HG03460 (cell line): Measurements from ENCODE around the gene C1S.

ENCODE experiments used
- ATAC-seq: cut with Tn5 transposase; IDR thresholded peaks from one replicate; pipeline ENCODE4 v1.9.1; 2021; ENCODE audit not compliant: unreplicated experiment

Gene C1S

DNA sequence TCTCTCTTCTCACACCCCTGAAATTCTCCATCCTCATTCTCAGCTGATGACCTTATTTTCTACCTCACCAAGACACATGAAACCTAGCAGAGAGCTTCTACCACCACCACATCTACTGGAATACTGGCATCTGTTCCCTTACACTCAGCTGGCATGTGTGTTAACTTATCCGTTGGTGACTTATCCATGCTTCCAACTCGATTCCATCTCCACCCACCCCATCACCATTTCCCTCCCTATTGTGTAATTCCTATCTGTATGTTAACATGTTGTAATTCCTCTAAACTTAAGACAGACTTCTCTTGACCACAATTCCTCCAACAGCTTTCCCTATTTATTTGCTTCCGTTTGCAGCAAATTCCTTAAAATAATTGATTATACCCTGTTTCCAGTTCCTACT, 15.4 kb downstream of the C1S start:
- ATAC-seq = no peak

DNA sequence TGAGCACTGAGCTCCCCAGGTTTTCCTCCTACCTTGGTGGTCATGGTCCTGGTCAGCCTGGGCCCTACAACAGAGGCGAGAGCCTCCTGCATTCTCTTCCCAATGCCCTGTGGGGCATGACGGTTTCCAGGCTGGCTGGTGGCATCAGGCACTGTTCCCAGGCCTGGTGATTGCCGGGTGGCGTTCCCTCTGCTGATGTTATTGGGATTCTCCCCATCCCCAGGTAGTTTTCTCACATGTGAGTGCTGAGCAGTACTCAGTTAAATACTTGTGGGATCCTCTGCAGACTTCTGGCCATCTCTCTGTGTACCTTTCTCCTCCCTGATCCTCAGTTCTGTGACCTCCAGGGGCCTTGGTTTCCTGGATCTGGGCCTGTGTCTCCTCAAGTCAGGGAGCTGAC, 16.0 kb downstream of the C1S start:
- ATAC-seq = no peak

- no peak for ATAC-seq
Observed at GRCh38 chr12:7078163-7078562, 17.6 kb downstream of the C1S start.

DNA sequence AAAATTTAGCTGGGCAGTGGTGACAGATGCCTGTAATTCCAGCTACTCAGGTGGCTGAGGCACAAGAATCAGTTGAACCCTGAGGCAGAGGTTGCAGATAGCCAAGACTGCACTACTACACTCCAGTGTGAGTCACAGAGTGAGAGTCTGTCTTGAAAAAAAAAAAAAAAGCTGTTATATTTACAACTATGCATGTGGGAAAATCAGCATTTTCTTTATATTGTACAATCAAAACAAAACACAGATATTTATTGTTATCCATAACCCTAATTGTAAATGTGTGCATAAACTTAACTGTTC, 19.3 kb downstream of the C1S start:
- no peak for ATAC-seq

DNA sequence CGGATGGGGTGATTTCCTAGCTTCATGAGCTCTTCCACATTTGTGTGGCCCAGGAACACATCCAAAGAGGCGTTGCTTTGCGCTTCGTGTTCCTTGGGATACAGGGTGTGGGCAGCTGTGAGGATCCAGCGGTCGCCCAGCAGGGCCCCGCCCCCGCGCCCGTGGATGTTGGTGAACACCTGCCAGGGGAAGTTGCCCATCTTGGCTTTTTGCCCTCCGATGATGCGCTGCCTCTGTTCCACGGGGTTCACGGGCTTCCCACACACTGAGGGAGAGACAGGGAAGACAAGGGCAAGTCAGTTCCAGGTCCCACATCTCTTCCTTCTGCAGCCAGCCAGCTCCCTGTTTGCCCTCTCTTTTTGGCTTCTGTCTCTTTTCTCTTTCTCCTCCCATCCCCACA, 20.5 kb downstream of the C1S start:
- ATAC-seq = no peak

DNA sequence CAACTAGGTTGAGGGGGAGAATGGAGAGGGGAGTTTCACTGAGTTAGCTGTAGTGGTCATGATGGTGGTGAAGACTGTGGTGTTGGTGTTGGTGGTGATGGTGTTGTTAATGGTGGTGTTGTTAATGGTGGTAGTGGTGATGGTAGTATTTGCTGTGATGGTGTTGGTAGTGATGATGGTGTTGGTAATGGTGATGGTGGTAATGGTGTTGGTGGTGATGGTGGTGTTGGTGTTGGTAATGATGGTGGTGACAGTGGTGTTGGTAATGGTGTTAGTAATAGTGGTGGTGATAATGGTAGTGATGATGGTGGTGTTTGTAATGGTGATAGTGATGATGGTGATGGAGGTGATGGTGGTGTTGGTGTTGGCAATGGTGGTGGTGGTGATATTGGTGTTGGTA, 22.6 kb downstream of the C1S start:
- ATAC-seq = no peak

DNA sequence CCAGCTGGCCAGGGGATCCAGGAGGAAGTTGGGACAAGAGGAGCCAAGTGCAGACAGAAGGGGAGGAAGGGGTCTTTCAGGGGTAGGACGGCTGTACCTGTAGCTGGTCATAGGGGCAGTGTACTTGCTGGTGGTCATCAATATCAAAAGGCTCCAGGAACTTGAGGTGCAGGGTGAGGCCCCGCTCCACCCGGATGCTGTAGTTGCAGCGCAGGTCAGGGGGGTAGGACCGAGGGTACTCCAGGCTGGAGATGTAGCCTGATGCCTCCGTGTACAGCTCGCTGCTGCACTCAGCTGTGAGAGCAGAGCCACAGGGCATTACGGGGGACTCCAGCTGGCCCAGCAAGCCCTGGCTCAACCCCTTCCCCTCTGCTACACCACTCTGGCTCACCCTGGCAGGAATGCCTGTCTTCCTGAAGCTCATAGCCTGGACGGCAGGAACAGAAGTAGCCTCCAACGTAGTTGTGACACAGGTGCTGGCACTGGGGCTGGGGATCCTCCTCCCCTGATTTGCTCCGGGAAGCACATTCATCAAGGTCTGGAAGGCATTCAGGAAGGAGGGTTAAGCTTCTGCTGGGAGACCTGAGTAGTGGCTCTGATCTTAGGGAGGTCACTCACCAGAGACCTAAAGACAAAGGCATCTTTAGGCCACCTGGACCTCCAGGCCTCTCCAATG, 28.8 kb downstream of the C1S start:
- ATAC-seq = no peak

DNA sequence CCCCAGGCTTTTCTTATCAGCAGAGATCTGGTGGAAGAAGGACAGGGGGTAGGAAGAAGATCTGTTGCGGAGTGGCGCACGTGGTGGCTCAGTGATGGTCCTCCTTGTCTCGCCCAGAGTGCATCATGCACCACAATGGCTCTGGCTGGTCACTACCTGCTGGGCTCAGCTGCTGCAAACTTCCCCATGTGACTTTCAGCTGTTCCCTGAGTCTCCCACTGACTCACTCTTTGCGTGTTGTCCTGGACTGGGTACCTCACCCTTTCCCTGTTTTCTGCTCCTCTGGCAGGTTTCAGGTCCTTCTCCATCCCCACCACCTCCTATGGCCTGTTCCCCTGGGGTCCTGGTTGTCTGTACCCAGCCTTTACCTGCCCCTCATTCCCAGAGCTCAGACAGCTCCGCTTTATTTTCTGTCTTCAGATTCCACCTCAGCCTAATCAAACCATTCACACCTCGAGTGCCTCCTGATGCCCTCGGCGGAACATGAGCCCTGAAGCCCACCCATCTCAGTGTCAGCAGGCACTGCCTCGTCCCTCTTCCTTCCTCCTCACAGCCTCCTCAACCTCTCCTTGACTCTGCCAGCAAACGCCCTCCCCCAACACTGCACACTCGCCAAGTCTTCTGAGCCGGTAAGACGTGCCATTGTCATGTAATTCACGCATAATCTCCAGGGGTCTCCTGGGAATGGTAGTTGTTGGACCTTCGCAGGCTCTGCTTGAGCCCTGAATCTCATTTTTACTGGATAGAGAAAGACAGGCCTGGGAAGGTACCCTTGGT, 29.9 kb downstream of the C1S start:
- ATAC-seq = no peak

DNA sequence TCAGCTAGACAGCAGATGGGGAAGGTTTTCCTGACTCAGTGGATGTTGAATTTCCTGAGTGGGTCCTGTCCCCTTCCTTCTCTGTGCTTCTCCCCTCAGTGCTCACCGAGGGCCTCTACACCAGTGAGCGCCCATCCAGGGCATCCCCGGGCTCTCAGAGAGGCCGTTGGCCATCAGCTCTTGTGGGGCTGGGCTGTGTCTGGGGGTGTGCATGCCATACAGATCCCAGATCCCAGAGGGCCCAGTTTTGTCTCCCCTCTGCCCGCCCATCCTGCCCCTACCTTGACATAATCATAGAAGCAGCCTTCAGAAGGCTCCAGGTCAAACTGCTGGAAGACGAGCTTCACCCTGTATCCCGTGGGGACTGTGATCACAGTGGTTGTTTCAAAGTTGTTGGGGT, 30.7 kb downstream of the C1S start:
- ATAC-seq = no peak

DNA sequence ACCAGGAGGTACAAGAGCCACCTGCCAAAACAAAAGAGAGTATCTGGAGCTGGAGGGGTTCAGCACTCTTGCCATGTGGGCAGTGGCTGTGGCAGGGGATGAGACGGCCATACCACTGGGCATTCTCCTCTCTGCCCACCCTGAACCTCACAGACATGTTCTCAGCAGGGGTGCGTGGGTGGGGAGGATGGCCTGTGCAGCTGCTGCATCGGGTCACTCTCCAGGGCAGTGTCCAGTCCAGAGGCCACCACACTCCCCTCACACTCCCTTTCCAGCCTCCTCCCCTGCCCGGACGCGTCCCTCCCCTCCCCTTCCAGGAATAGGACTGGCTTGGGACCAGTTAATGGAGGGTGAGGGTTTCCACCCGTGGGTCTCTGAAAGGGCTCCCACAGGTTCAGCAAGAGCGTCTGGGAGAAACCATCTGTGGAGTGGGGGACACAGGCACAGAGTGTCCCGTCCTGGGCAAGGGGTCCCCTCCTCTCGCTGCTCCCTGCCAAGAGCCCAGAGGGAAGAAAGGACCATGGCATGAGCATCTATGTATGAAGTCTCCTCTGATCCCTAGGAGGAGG, 31.2 kb downstream of the C1S start:
- no peak for ATAC-seq

- ATAC-seq = no peak
Observed at GRCh38 chr12:7092229-7092985, 31.9 kb downstream of the C1S start, which contains the start of gene C1R. Gene C1R, minus strand, starts transcription at chr12:7092445. Its CDS starts 57 bp downstream, at chr12:7092388.

DNA sequence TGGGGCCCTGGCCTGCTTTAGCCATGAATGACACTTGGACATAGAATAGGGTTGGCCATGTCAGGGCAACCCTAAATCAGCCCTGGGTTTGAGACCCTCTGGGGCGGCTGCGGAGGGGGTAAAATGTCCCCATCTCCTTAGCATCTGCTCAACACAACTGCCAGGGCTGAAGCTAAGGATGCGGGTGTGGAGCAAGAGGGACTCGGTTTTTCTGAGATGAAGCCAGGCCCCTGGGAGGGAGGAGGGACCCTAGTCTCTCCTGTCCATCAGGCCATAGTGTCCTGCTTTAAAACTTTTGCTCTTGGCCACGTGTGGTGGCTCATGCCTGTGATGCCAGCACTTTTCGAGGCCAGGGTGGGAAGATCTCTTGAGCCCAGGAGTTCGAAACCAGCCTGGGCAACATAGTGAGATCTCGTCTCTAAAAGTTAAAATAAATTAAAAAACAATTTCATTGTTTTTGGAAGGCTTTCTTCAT, 32.5 kb downstream of the C1S start:
- ATAC-seq = no peak

GRCh38 chr12:7093486-7093885, 33.0 kb downstream of the C1S start:
- no peak for ATAC-seq

- no peak for ATAC-seq
Observed at GRCh38 chr12:7093892-7094291, 33.4 kb downstream of the C1S start.

- no peak for ATAC-seq
Observed at GRCh38 chr12:7096006-7096932, 35.8 kb downstream of the C1S start.

- ATAC-seq = no peak
Observed at GRCh38 chr12:7096979-7097378, 36.5 kb downstream of the C1S start.

GRCh38 chr12:7099290-7099996, 38.9 kb downstream of the C1S start:
- ATAC-seq = no peak

DNA sequence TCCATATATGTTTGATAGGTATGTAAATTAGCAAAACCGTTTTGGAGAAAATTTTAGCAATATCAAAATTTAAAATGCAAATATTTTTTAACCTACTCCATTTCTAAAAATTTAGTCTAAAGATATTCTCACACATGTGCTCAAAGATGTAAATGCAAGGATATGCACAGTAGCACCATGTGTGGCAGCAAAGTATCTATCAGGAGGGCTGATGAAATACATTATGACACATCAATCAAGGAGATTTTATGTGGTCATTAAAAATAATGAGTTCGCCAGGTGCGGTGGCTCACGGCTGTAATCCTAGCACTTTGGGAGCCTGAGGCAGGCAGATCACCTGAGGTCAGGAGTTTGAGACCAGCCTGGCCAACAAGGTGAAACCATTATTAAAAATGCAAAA, 39.7 kb downstream of the C1S start:
- no peak for ATAC-seq

DNA sequence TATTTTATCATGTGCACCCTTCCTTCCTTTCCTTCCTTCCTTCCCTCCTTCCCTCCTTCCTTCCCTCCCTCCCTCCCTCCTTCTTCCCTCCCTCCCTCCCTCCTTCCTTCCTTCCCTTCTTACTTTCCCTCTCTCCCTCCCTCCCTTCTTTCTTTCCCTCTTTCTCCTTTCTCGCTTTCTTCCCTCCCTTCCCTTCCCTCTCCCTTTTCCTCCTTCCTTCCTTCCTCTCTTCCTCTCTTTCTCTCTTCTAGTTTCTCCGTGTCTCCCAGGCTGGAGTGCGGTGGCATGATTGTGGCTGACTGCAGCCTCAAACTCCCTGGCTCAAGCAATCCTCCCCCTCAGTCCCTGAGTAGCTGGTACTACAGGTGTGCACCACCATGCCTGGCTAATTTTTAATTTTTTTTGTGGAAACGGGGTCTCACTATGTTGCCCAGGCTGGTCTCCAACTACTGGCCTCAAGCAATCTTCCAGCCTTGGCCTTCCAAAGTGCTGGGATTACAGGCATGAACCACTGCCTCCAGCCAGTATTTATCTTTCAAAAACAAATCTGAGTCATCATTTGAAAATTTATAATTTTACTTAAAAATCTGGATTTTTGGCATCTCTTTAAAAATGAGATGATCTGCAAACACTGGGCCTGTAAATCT, 40.7 kb downstream of the C1S start:
- no peak for ATAC-seq
